Epithelial cell of esophagus (primary cell): ENCODE measurements around the gene NR2F1.

Source experiments
- DNase-seq: peaks from one replicate; pipeline ENCODE4 v3.0.0; 2010; ENCODE audit warnings: low read depth
- H3K4me3 ChIP-seq: 2 replicates; pipeline ENCODE4 v1.5.1; 2011; ENCODE audit warnings: mild to moderate bottlenecking, low read length, control low read depth
- TF ChIP-seq, protein P1 (sequence below): IDR thresholded peaks from 2 replicates; pipeline ENCODE4 v1.5.1; 2011; ENCODE audit warnings: low read depth, mild to moderate bottlenecking, low read length, control low read depth, inconsistent platforms; ENCODE audit not compliant: insufficient read depth; ENCODE audit errors: missing control alignments

The NR2F1 gene

GRCh38 chr5:93589152-93589828 lies 6.3 kb downstream of the NR2F1 start:
- H3K4me3 ChIP-seq = no peak overlapping the region
- DNase-seq = no peak
- TF ChIP-seq, protein P1, sequence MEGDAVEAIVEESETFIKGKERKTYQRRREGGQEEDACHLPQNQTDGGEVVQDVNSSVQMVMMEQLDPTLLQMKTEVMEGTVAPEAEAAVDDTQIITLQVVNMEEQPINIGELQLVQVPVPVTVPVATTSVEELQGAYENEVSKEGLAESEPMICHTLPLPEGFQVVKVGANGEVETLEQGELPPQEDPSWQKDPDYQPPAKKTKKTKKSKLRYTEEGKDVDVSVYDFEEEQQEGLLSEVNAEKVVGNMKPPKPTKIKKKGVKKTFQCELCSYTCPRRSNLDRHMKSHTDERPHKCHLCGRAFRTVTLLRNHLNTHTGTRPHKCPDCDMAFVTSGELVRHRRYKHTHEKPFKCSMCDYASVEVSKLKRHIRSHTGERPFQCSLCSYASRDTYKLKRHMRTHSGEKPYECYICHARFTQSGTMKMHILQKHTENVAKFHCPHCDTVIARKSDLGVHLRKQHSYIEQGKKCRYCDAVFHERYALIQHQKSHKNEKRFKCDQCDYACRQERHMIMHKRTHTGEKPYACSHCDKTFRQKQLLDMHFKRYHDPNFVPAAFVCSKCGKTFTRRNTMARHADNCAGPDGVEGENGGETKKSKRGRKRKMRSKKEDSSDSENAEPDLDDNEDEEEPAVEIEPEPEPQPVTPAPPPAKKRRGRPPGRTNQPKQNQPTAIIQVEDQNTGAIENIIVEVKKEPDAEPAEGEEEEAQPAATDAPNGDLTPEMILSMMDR = no peak

- no peak for DNase-seq
- H3K4me3 ChIP-seq = no peak overlapping the region
- TF ChIP-seq, protein P1 = no peak
Measured at GRCh38 chr5:93589829-93590215, 6.8 kb downstream of the NR2F1 start.

GRCh38 chr5:93590493-93590892 lies 7.5 kb downstream of the NR2F1 start:
- no peak for DNase-seq
- TF ChIP-seq, protein P1 = no peak
- no peak overlapping the region for H3K4me3 ChIP-seq

- H3K4me3 ChIP-seq = no peak overlapping the region
- DNase-seq = no peak
- TF ChIP-seq, protein P1 = no peak
Measured at GRCh38 chr5:93591323-93591945, 8.4 kb downstream of the NR2F1 start.

- TF ChIP-seq, protein P1 = no peak
- DNase-seq = no peak
- H3K4me3 ChIP-seq = no peak overlapping the region
Measured at GRCh38 chr5:93592883-93593282, 9.9 kb downstream of the NR2F1 start.

GRCh38 chr5:93593476-93594131 lies 10.6 kb downstream of the NR2F1 start:
- no peak for DNase-seq
- TF ChIP-seq, protein P1 = no peak
- H3K4me3 ChIP-seq = no peak overlapping the region
